ENCODE results near the gene SEMA4B. TPM values are rescaled to one million over a fixed set of nuclear protein-coding genes. Genes with fewer than 3 reads are reported as not detected.
A peak's percentile ranks its signal among the peaks of the same experiment; 100 is the strongest.
"Not testable (repeated sequence)": the region's sequence is repeated elsewhere in the genome, so short reads cannot be mapped to it uniquely, and the experiment has no call there.

SEMA4B gene
- total RNA-seq, 3 donors from 2014 or later = 4.7 to 8.2 (median 7.7) TPM

GRCh38 chr15:90171623-90172022 is 29.5 kb upstream of the SEMA4B start:
- H3K27me3 Mint-ChIP-seq (ENCODE audit: low read depth) = no peaks in the 10 kb centered on the region
- H3K36me3 Mint-ChIP-seq (ENCODE audit: insufficient read depth) = no peaks in the 10 kb centered on the region
- DNase-seq (no peak), ATAC-seq (no peak)
- H3K9me3 Mint-ChIP-seq = no peaks in the 10 kb centered on the region
- H3K4me3 Mint-ChIP-seq = no peak overlapping the region
- peaks cover 2% of the 10 kb centered on the region for H3K4me1 Mint-ChIP-seq (ENCODE audit: low read depth)

DNA sequence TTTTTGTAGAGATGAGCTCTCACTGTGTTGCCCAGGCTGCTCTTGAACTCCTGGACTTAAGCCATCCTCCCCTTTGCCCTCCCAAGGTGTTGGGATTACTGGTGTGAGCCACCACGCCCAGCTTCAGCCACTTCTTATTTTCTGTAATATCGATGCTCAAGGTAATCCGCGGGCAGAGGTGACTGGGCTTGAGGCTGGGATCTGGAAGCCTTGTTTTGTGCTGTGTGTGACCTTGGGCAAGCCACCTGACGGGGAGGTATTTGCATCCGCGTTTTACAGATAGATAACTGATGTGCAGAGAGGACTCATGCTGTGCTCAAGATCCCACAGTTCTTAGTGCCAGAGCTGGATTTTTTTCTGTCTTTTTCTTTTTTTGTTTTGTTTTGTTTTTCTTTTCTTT is 27.8 kb upstream of the SEMA4B start:
- ATAC-seq (no peak), DNase-seq (no peak)
- Mint-ChIP-seq H3K27me3 (ENCODE audit: low read depth) (no peaks in the 10 kb centered on the region), H3K4me3 (no peak overlapping the region), H3K9me3 (no peaks in the 10 kb centered on the region), H3K4me1 (ENCODE audit: low read depth) (peaks cover 3% of the 10 kb centered on the region), H3K36me3 (ENCODE audit: insufficient read depth) (no peaks in the 10 kb centered on the region)

GRCh38 chr15:90174140-90174875 is 26.8 kb upstream of the SEMA4B start:
- no peaks in the 10 kb centered on the region for H3K36me3 Mint-ChIP-seq (ENCODE audit: insufficient read depth)
- DNase-seq = no peak
- H3K9me3 Mint-ChIP-seq = no peaks in the 10 kb centered on the region
- no peak for ATAC-seq
- H3K27me3 Mint-ChIP-seq (ENCODE audit: low read depth) = peaks cover 3% of the 10 kb centered on the region
- H3K4me1 Mint-ChIP-seq (ENCODE audit: low read depth) = peaks cover 12% of the 10 kb centered on the region
- H3K4me3 Mint-ChIP-seq = no peak overlapping the region

DNA sequence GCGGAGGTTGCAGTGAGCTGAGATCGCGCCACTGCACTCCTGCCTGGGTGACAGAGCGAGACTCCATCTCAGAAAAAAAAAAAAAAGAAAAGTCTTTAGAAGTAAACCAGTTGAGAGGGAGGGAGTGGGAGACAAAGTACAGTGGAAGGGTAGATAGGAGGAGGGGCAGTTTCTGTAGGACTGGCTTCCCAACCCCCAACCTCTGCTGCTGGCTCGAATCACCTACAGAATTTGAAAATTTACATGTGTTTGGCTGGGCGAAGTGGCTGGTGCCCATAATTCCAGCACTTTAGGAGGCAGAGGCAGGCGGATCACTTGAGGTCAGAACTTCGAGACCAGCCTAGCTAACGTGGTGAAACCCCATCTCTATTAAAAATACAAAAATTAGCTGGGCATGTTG is 24.1 kb upstream of the SEMA4B start:
- no peak for DNase-seq
- no peaks in the 10 kb centered on the region for H3K9me3 Mint-ChIP-seq
- no peaks in the 10 kb centered on the region for H3K36me3 Mint-ChIP-seq (ENCODE audit: insufficient read depth)
- peaks cover 3% of the 10 kb centered on the region for H3K27me3 Mint-ChIP-seq (ENCODE audit: low read depth)
- H3K4me3 Mint-ChIP-seq = no peak overlapping the region
- H3K4me1 Mint-ChIP-seq (ENCODE audit: low read depth) = peaks cover 14% of the 10 kb centered on the region
- ATAC-seq = no peak

- DNase-seq (no peak), ATAC-seq (no peak)
- Mint-ChIP-seq H3K36me3 (ENCODE audit: insufficient read depth) (no peaks in the 10 kb centered on the region), H3K9me3 (no peaks in the 10 kb centered on the region), H3K4me3 (no peak overlapping the region), H3K4me1 (ENCODE audit: low read depth) (peaks cover 15% of the 10 kb centered on the region), H3K27me3 (ENCODE audit: low read depth) (peaks cover 3% of the 10 kb centered on the region)
Observed at GRCh38 chr15:90178468-90179435, 22.4 kb upstream of the SEMA4B start.

GRCh38 chr15:90181776-90182175 is 19.4 kb upstream of the SEMA4B start:
- peaks cover 3% of the 10 kb centered on the region for H3K27me3 Mint-ChIP-seq (ENCODE audit: low read depth)
- H3K4me1 Mint-ChIP-seq (ENCODE audit: low read depth) = peaks cover 27% of the 10 kb centered on the region
- no peaks in the 10 kb centered on the region for H3K36me3 Mint-ChIP-seq (ENCODE audit: insufficient read depth)
- ATAC-seq (no peak), DNase-seq (no peak)
- no peak overlapping the region for H3K4me3 Mint-ChIP-seq
- H3K9me3 Mint-ChIP-seq = no peaks in the 10 kb centered on the region

DNA sequence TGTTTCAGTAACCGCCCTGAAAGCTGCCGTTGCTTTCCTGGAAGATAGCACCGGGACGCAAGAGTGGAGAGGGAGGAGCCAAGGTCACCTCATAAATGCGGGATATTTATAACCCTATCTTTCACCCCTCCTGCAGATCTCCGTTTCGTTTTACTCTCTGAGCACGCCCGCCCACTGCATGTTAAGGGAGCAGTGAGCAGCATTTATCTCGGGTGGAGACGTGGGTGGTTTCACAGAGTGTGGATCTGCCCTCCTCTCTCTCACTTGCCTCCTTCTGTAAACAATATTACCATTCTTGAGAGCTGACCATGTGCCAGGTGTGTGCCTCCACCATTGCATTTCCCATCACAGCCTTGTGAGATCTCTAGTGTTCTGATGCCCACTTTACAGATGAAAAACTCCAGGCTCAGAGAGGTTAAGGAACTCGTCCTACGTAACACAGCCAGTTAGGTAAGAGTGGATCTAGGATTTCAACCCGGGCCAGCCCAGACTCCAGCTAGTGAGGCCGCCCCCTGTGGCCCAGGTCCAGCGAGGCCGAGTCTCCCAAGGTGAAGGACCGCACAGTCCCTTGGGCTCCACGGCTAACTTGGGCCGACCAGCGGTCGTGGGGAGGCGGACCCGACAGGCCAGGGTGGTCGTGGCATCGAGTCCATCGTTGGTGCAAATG is 16.9 kb upstream of the SEMA4B start:
- Mint-ChIP-seq H3K36me3 (ENCODE audit: insufficient read depth) (no peaks in the 10 kb centered on the region), H3K4me1 (ENCODE audit: low read depth) (peaks cover 16% of the 10 kb centered on the region), H3K27me3 (ENCODE audit: low read depth) (no peaks in the 10 kb centered on the region), H3K9me3 (no peaks in the 10 kb centered on the region), H3K4me3 (peak overlapping the region; percentile 76)
- DNase-seq = peak; percentile 26
- ATAC-seq = peak; percentile 55 to 63

DNA sequence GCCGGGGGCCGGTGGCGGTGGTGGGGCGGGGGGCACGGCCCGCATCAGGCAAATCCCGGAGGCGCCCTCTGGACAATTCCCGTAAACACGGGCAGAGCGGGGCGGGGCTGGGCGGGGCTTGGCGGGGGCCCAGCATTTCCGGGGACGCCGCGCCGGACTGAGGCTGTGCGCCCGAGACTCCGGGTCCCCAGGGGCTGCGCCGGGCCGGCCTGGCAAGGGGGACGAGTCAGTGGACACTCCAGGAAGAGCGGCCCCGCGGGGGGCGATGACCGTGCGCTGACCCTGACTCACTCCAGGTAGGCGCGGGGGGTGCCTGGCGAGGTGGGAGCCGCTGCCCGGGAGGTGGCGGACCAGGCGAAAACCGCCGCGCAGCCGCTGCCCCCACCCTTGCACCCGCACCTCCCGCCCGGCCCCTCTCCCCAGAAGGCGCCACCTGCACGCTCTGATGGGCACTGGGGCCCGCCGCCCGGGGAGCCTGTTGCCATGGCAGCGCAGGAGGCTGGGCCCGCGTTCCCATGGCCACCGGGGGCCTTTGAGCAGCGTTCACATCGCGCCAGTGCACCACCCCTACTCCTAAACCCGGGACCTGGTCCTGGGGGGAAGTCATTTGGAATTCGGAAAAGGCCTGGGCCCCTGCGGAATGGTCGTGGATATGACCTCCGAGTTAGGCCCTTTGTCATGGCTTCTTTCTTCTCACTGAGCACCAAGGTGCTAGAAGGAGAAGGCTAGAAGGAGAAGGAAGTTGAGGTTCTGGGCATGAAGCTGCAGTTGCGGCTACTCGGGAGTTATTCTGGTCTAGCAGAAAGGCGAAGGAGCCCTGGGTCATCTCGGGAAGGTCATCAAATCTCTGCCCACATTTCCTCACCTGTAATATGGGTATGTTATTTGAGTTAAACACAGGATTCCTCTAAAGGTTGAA is 16.1 kb upstream of the SEMA4B start:
- H3K9me3 Mint-ChIP-seq = no peaks in the 10 kb centered on the region

DNA sequence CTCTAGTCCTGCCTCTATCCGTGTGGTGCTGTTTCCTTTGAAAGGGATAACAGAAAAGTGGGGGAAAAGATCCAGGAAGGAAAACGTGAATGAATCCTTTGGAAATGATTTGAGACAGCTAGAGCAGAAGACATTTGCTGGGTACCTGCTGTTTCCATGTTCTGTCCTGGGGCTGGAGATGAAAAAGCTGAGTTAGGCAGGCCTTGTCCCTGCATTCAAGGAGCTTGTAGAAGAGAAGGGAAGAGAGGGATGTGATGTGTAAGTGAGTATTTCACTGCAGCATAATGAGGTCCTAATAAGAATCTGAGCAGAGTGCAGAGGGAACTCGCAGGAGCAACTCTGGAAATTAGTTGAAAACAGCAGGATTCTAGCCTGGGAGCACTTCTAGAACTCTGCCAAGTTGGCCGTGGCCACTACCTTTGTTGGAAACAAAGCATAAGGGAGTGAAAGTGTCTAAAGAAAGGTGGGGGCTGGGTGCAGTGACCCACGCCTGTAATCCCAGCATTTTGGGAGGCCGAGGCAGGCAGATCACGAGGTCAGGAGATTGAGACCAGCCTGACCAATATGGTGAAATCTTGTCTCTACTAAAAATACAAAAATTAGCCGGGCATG is 13.8 kb upstream of the SEMA4B start:
- Mint-ChIP-seq H3K9me3 (no peaks in the 10 kb centered on the region), H3K36me3 (ENCODE audit: insufficient read depth) (no peaks in the 10 kb centered on the region), H3K4me1 (ENCODE audit: low read depth) (peaks cover 22% of the 10 kb centered on the region), H3K27me3 (ENCODE audit: low read depth) (no peaks in the 10 kb centered on the region), H3K4me3 (no peak overlapping the region)
- no peak for ATAC-seq
- no peak for DNase-seq

More for the DNA sequence above, 16.1 kb upstream of the SEMA4B start:
- H3K27me3 Mint-ChIP-seq (ENCODE audit: low read depth) = no peaks in the 10 kb centered on the region
- ATAC-seq (peak; percentile 82 to 90), DNase-seq (peak; percentile 36)
- peaks cover 12% of the 10 kb centered on the region for H3K4me1 Mint-ChIP-seq (ENCODE audit: low read depth)
- no peaks in the 10 kb centered on the region for H3K36me3 Mint-ChIP-seq (ENCODE audit: insufficient read depth)
- peak overlapping the region; percentile 84 for H3K4me3 Mint-ChIP-seq

GRCh38 chr15:90188065-90188464 is 13.1 kb upstream of the SEMA4B start:
- H3K27me3 Mint-ChIP-seq (ENCODE audit: low read depth); H3K36me3 Mint-ChIP-seq (ENCODE audit: insufficient read depth); H3K4me3 Mint-ChIP-seq; H3K9me3 Mint-ChIP-seq; ATAC-seq; DNase-seq: not testable (repeated sequence)
- H3K4me1 Mint-ChIP-seq (ENCODE audit: low read depth) = peaks cover 27% of the 10 kb centered on the region

DNA sequence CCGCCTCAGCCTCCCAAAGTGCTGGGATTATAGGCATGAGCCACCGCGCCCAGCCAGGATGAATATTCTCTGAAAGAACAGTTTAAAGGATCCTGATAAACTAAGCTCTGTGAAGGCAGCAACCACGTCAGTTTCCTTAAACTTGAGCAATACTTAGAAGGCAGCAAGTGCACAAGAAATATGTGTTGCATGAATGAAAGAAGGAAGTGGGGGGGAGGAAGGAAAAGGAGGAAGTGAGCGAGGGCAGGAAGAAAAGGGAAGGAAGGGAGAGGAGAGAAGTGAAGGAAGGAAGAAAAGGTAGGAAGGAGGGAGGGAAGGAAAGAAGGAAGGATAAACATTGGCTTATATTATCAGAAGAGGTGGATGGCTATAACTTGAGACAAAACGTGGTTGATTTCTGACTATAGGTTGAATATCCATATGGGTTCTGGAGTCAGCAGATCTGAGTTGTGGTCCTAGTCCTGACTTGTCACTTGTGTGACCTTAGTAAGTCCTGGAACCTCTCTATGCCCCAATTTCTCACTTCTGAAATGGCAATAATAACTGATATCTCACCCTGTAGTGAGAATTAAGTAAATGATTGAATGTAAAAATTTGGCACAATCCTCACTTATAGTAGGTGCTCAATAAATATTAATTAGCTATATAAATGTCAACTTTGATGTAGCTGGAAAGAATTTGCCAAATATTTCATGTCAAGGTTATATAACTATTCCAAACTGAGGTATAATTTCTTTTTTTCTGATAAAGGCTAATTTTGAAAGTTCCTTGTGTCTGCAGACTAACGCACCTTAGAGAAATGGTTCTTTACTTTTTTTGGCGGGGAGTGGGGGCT is 12.0 kb upstream of the SEMA4B start:
- H3K36me3 Mint-ChIP-seq (ENCODE audit: insufficient read depth) = no peaks in the 10 kb centered on the region
- peaks cover 28% of the 10 kb centered on the region for H3K4me1 Mint-ChIP-seq (ENCODE audit: low read depth)
- H3K4me3 Mint-ChIP-seq = no peak overlapping the region
- DNase-seq (no peak), ATAC-seq (no peak)
- no peaks in the 10 kb centered on the region for H3K27me3 Mint-ChIP-seq (ENCODE audit: low read depth)
- H3K9me3 Mint-ChIP-seq = no peaks in the 10 kb centered on the region

GRCh38 chr15:90189781-90190467 is 11.2 kb upstream of the SEMA4B start:
- no peaks in the 10 kb centered on the region for H3K27me3 Mint-ChIP-seq (ENCODE audit: low read depth)
- no peaks in the 10 kb centered on the region for H3K36me3 Mint-ChIP-seq (ENCODE audit: insufficient read depth)
- no peak overlapping the region for H3K4me3 Mint-ChIP-seq
- H3K4me1 Mint-ChIP-seq (ENCODE audit: low read depth) = peaks cover 25% of the 10 kb centered on the region
- ATAC-seq (no peak), DNase-seq (no peak)
- no peaks in the 10 kb centered on the region for H3K9me3 Mint-ChIP-seq
